GM18858 (cell line): ENCODE data around the gene EHMT2.
"Not testable (repeated sequence)": the region's sequence is repeated elsewhere in the genome, so short reads cannot be mapped to it uniquely, and the experiment has no call there.

Experiments
- ATAC-seq: cut with Tn5 transposase; IDR thresholded peaks from one replicate; pipeline ENCODE4 v1.9.1; 2021; ENCODE audit not compliant: unreplicated experiment

EHMT2 gene

DNA sequence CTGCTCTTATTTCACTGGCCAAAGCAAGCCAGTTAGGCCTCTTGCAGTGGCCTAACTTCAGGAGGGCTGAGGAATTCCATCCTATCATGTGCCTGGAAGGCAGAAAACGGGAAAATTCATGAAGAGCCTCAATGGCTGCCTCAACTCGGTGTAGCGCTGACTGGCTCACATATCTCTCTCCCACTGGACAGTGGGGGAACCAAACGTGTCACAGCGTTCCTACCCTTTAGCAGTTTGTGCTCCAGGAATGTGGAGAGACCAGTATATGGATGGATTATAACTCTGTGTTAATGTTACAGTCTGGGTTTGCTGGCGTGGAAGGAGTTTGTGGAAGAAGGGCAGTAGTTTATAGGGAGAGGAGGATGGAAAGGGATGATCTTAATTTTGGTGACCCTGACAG is 18.3 kb upstream of the EHMT2 start:
- no peak for ATAC-seq

GRCh38 chr6:31915351-31915750 is 17.9 kb upstream of the EHMT2 start:
- no peak for ATAC-seq

DNA sequence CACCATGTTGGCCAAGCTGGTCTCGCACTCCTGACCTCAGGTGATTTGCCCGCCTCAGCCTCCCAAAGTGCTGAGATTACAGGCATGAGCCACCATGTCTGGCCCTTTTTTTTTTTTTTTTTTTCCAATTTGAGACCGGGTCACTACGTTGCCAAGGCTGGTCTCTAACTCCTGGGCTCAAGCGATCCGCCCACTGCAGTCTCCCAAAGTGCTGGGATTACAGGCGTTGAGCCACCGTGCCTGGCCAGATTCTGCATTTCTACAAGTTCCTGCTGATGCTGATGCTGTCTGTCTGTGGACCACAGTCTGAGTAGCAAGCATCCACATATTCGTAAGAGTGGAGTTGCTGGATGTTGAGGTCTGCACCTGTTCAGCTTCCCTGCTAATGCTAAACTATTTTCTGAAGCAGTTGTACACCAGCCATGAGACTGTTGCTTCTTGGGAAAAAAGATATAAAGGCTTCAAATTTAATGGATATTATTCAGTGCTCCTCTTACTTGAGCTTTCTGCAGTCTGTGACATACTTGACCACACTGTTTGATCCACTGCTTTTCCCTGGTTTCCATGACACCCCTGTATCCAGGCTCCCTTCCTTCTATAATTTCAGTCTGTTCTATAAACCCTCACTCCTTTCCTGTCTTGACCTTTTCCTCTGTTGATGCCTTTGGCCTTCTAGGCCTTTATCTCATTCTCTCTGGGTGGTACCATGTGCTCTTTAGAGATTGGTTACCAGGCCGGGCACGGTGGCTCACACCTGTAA is 14.5 kb upstream of the EHMT2 start:
- ATAC-seq: no peak

DNA sequence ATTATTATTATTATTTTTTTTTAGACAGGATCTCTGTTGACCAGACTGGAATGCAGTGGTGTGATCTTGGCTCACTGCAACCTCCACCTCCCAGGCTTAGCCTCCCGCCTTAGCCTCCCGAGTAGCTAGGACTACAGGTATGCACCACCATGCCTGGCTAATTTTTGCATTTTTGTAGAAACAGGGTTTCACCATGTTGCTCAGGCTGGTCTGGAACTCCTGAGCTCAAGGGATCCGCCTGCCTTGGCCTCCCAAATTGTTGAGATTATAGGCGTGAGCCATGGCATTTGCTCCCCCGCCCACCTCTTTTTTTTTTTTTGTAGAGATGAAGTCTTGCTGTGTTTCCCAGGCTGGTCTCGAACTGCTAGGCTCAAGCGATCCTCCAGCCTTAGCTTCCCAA is 11.8 kb upstream of the EHMT2 start:
- not testable (repeated sequence) for ATAC-seq

DNA sequence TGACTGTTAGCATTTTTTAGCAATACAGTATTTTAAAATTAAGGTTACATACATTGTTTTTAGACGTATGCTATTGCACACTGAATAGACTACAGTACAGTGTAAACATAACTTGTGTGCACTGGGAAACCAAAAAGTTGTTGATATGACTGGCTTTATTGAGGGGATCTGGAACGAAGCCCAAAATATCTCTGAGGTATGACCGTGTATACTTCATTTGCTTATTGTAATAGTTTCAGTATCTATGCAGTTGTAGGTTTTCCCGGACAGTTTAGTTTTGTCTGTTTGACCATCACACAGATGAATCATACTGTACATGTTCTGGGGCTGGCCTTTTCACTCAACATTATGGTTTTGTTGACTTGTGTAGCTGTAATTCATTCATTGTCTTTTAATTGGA is 11.3 kb upstream of the EHMT2 start:
- ATAC-seq: peak; percentile 78

DNA sequence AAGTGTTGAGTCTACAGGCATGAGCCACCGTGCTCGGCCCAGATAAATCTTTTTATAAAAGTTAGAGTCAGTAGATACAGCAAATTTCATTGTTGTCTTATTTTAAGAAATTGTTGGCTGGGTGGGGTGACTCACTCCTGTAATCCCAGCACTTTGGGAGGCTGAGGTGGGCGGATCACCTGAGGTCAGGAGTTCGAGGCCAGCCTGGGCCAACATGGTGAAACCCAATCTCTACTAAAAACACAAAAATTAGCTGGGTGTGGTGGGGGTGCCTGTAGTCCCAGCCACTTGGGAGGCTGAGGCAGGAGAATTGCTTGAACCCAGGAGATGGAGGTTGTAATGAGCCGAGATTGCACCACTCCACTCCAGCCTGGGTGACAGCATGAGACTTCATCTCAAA is 10.8 kb upstream of the EHMT2 start:
- ATAC-seq: not testable (repeated sequence)

GRCh38 chr6:31907158-31907813 is 9.8 kb upstream of the EHMT2 start:
- ATAC-seq: no peak

- ATAC-seq: not testable (repeated sequence)
Observed at GRCh38 chr6:31906727-31907126, 9.2 kb upstream of the EHMT2 start.

DNA sequence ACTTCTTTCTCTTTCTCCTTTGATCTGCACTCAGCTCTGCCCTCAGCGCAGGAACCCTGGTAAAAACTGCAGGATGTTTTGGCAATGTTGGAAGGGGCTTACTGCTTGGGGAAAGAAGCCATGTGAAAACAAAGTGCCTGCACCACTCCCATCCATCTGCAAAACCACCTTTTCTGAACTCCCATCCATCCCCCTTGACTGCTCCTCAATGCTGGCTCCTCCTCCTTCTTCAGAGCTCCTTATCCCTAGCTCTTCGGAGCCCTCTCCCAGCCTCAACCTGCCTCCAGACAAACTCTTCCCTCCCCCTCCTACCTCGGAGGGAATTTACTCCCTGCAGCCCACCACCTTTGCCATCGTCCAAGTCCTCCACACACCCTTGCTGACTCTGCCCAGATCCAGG is 8.6 kb upstream of the EHMT2 start:
- no peak for ATAC-seq

GRCh38 chr6:31905041-31905440 is 7.5 kb upstream of the EHMT2 start:
- no peak for ATAC-seq

DNA sequence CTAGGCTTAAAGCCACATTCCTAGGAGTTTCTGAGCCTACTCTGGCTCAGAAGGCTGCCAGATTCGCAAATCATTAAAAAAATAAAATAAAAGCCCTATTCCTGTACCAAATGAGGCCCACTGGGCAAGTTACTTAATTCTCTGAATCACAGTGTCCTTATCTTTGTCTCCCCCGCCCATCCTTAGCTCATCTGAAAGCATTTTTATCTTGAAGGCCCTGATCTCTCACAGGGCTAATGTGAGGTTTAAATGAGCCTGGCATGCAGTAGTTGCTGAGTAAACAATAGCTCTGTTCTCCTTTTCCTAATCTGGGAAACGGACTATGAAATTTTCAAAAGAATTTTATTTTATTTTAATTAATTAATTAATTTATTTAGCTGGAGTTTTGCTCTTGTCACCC is 6.5 kb upstream of the EHMT2 start:
- ATAC-seq: no peak

GRCh38 chr6:31901953-31902643 is 4.6 kb upstream of the EHMT2 start, which contains the start of gene ZBTB12:
Gene ZBTB12 (minus strand): TSS chr6:31902086. CDS start chr6:31901305, 781 bp downstream.
- ATAC-seq: peak; percentile 27

DNA sequence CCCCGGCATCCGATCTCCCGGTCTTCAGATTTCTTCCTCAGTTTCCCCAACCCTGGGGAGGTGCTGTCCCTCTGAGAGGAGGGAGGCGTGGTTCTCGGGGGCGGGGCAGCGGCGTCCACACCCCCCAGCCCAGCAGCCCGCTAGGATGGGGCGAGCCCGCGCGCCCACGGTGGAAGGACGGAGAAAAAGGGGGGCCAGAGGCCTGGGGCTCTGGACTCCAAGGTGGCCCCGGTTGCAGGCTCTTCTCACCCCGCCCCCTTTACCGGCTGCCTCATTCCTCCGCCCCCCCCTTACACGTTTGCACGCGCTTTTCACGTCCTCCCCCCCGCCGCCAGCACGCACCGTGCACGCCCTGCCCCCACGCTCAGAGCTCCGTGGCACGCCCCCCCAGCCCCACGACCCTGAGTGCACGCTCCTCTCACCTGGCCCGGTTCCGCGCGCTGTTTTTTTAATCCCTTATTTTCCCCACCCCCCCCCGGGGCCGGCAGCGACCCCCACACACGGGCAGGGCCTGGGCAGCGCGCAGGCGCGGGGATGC is 4.0 kb upstream of the EHMT2 start:
- ATAC-seq: no peak

- ATAC-seq: no peak
Observed at GRCh38 chr6:31900917-31901414, 3.5 kb upstream of the EHMT2 start.

DNA sequence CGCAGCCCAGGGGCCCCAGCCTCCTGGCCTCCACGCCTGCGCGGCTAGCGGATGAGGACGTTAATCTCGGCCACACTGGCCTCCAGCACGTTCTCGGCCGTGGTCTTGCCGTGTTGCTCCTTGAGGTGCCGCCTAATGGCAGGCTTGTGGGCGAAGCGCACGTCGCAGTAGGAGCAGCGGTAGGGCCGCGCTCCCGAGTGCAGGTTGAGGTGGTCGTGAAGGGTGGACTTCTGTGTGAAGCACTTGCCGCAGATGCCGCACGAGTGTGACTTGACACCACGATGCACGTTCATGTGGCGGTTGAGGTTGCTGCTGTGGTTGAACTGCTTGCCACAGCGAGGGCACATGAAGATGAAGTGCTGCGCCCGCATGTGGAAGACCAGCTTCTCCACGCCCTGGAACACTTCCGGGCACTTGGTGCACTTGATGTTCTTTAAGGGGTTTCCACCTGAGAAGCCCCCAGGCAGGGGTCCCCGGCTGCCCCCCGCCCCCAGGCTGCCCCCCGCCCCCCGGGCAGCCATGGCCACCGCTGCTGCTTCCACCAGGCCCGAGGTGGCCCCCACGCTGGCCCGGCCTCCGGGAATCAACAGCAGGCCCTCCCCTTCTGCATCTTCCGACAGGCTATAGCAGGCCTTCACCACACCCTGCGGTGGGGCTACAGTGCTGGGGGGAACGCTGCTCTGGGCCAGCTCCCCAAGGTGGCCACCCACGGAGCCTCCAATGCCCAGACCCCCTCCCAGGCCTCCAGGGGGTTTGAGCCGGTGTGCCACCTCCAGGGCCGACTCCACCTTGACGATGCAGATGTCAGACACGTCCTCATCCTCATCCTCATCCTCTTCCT is 2.6 kb upstream of the EHMT2 start:
- ATAC-seq: no peak

- no peak for ATAC-seq
Observed at GRCh38 chr6:31899215-31899614, 1.7 kb upstream of the EHMT2 start.

DNA sequence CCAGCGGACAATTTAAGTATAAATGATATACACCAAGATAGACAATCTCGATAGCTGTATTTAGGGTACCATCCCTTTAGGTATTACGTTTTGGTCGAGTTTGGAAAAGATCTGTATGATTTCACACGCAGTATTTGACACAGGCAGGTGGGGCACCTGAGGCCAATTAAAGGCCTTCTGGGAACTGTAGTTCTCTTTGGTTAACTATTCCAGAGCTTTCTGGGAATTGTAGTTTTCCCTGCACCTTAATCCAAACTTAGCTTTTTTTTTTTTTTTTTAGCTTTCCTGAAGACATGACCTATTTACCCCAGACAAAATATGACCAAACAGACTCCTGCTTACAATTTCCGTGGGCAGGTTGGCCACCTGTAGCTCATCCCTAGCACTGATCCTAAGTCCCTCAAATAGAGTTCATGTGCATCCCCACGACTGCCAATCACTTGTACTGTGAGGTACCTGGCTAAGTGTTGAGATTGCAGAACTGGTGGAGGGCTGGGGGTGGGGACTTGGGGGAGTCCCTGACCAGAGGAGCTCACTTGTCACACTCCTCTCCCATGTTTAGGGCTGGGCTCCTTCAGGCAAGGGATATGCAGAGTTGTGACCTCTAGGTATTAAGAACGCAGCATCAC is 999 bp upstream of the EHMT2 start:
- no peak for ATAC-seq

DNA sequence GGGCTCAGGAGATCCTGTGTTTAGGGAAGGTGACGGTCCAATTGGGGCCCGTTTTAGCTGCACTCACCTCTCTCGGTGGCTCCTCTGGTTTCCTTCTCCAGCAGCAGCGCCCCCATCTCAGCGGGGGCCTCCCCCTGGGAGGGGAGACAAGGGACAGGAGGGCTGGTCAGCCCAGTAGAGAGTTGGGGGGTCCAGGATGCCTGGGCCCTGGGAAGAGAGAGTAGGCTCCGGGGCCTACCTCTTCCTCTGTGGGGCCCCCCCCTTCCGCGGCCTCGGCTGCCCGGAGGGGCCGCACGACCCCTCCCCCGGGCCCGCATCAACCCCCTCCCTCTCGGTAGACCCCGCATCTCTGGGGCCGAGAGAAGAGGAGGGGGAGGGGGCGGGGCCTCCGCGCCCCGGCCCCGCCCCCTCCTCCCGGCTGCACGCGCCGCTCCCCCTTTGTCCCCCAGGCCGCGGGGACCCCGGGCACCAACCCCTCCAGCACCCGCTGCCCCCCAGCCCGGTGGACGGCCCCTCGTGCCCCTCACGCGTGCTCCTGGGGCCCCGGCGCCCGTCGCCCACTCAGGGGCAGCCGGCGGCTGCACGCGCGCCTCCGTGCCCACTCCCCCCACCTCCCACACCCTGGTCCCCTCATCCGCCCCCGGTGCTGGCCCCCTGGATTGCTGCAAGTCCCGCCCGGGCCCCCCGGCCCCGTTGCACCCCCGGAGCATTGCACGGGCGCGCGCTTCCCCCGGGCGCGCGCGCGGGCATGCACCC is 464 bp downstream of the EHMT2 start:
- no peak for ATAC-seq

GRCh38 chr6:31896493-31896855 is 1.0 kb downstream of the EHMT2 start:
- no peak for ATAC-seq

GRCh38 chr6:31892821-31893220 is 4.7 kb downstream of the EHMT2 start:
- no peak for ATAC-seq
